ENCODE data around the gene MIOX. TPM values are rescaled to one million over a fixed set of nuclear protein-coding genes. Genes with fewer than 3 reads are reported as not detected.

Gene MIOX
- total RNA-seq, 4 donors from 2014 or later = not detected

DNA sequence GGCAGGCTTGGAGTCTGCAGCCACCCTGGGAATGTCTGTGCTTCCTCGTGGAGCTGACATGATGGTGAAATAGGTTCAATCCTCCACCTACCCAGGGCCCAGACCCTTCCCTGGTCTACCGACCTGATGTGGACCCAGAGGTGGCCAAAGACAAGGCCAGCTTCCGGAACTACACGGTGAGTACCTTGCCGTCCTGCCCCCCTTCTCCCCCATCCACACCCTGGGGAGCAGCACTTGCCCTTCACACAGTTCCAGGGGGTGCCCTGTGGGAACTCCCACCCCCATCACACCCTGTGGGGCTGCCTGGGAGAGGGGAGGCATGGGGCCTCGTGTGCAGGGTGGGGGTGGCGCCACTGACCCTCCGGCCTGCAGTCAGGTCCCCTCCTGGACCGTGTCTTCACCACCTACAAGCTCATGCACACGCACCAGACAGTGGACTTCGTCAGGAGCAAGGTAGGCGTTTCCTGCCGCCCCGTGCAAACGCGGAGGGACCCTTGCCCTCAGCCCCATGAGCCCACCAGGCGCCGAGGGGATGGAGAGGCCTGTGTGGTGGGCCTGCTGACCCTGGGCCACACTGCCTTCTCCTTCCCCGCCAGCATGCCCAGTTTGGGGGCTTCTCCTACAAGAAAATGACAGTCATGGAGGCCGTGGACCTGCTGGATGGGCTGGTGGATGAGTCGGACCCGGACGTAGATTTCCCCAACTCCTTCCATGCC, 789 bp downstream of the MIOX start:
- no peak for TF ChIP-seq CTCF (IDR thresholded peaks at IDR 0.05)
- ATAC-seq (ENCODE audit: low FRiP score) (no peak), DNase-seq (ENCODE audit: low spot score) (no peak)

- TF ChIP-seq CTCF (IDR thresholded peaks at IDR 0.05) = no peak
- no peak for DNase-seq (ENCODE audit: low spot score)
- no peak for ATAC-seq (ENCODE audit: low FRiP score)
Observed at GRCh38 chr22:50488006-50488677, 1.5 kb downstream of the MIOX start.

- ATAC-seq (ENCODE audit: low FRiP score) = no peak
Observed at GRCh38 chr22:50488886-50489285, 2.2 kb downstream of the MIOX start.

GRCh38 chr22:50489363-50490243, 2.9 kb downstream of the MIOX start:
- ATAC-seq (ENCODE audit: low FRiP score) = no peak
- no peak for TF ChIP-seq CTCF (IDR thresholded peaks at IDR 0.05)
- DNase-seq (ENCODE audit: low spot score) = no peak

More at GRCh38 chr22:50488886-50489285, 2.2 kb downstream of the MIOX start:
- TF ChIP-seq CTCF (IDR thresholded peaks at IDR 0.05) = no peak
- no peak for DNase-seq (ENCODE audit: low spot score)

DNA sequence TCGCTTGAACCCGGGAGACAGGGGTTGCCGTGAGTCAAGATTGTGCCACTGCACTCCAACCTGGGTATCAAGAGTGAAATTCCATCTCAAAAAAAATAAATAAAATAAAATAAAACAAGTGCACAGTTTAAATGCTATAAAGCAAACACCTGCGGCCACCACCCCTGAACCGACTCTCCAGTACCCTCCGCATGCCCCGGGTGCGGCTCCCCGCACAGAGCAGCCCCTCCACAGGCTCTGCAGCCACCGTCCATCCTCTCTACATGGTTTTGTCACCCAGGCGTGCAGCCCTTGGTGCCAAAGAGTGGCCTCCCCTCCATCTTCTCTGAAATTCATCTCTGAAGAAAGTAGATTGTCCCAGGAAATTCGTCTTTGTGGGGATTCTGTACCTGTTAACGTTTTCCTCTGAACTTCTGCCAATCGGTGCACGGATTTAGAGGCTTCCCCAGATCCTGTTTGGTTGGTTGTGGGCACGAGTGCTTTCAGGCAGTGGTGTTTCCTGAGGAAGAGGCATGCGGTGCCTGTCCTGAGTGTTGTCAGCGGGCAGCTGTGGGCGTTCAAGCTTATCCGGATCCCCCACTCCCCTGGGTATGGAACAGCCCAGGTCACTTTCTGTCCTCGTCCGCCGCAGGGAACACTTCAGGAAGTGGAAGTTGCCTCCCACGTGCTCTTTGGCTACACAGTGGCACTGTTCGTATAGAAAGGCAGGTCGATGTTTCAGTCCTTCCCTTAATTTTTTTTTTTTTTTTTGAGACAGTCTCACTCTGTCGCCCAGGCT, 4.1 kb downstream of the MIOX start:
- DNase-seq (ENCODE audit: low spot score) (no peak), ATAC-seq (ENCODE audit: low FRiP score) (no peak)
- TF ChIP-seq CTCF (IDR thresholded peaks at IDR 0.05) = no peak

DNA sequence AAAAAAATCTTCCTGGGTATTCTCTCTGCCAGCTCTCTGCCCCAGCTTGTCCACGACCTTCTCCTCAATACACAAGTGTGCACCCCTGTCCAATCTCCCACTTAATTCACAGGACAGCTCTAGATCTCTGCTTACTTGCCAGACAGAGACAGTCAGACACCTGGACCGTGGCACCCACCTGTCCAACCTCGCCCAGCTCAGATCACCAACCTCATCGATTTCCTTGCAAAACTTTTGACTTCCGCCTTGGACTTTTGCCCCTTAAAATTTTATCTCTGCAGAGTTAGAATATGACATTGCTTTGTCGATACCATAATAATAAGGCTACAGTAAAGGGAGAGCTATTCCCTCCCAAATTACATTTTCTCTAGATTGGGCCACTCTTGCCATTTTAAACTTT, 10.4 kb downstream of the MIOX start:
- ATAC-seq (ENCODE audit: low FRiP score) (no peak), DNase-seq (ENCODE audit: low spot score) (no peak)
- TF ChIP-seq CTCF (IDR thresholded peaks at IDR 0.05) = no peak

Measured in omental fat pad (tissue), 4 donors.